AG08396 (cell line): Measurements from ENCODE around the gene HACD4.
A peak's percentile ranks its signal among the peaks of the same experiment; 100 is the strongest.
"Not testable (repeated sequence)": the region's sequence is repeated elsewhere in the genome, so short reads cannot be mapped to it uniquely, and the experiment has no call there.

Experiments used
- DNase-seq: peaks from one replicate; pipeline ENCODE4 v3.0.0; 2012; ENCODE audit warnings: low spot score, mixed read lengths

HACD4 gene

GRCh38 chr9:21016701-21017491 lies 14.5 kb downstream of the HACD4 start:
- peak; percentile 41 for DNase-seq

- DNase-seq: no peak
These were observed 15.4 kb downstream of the HACD4 start for GRCh38 chr9:21015995-21016394.

GRCh38 chr9:21015129-21015815 lies 16.2 kb downstream of the HACD4 start:
- no peak for DNase-seq

- DNase-seq: no peak
These were observed 29.4 kb downstream of the HACD4 start for GRCh38 chr9:21002040-21002439.

- no peak for DNase-seq
These were observed 29.9 kb downstream of the HACD4 start for GRCh38 chr9:21001581-21001980.

- DNase-seq: no peak
These were observed 33.9 kb downstream of the HACD4 start for GRCh38 chr9:20997503-20998076.

GRCh38 chr9:20996809-20997208 lies 34.6 kb downstream of the HACD4 start:
- no peak for DNase-seq

- DNase-seq: no peak
These were observed 35.8 kb downstream of the HACD4 start for GRCh38 chr9:20995616-20996015.

GRCh38 chr9:20994486-20994885 lies 37.0 kb downstream of the HACD4 start:
- no peak for DNase-seq

- DNase-seq: no peak
These were observed 40.6 kb downstream of the HACD4 start for GRCh38 chr9:20990867-20991266.

GRCh38 chr9:20989923-20990341 lies 41.5 kb downstream of the HACD4 start:
- DNase-seq: no peak

- DNase-seq: no peak
These were observed 42.6 kb downstream of the HACD4 start for GRCh38 chr9:20988671-20989315.

GRCh38 chr9:20988061-20988460 lies 43.4 kb downstream of the HACD4 start:
- no peak for DNase-seq

GRCh38 chr9:20987521-20987920 lies 43.9 kb downstream of the HACD4 start:
- no peak for DNase-seq

GRCh38 chr9:20985851-20986600 lies 45.4 kb downstream of the HACD4 start:
- no peak for DNase-seq

- DNase-seq: no peak
These were observed 46.9 kb downstream of the HACD4 start for GRCh38 chr9:20984506-20984905.

- peak; percentile 61 for DNase-seq
These were observed 50.0 kb downstream of the HACD4 start for GRCh38 chr9:20981486-20981885.

GRCh38 chr9:20980832-20981455 lies 50.5 kb downstream of the HACD4 start:
- DNase-seq: peak; percentile 48

GRCh38 chr9:20978249-20978648 lies 53.2 kb downstream of the HACD4 start:
- no peak for DNase-seq

GRCh38 chr9:20974191-20974938 lies 57.1 kb downstream of the HACD4 start:
- DNase-seq: not testable (repeated sequence)
